Kidney capillary endothelial cell (primary cell): ENCODE data around the gene TMEM176A.
"Not testable (repeated sequence)": the region's sequence is repeated elsewhere in the genome, so short reads cannot be mapped to it uniquely, and the experiment has no call there.

ENCODE experiments used
- DNase-seq: peaks from one replicate; pipeline ENCODE4 v3.0.0-alpha.2; 2018; ENCODE audit warnings: low spot score

Gene TMEM176A

DNA sequence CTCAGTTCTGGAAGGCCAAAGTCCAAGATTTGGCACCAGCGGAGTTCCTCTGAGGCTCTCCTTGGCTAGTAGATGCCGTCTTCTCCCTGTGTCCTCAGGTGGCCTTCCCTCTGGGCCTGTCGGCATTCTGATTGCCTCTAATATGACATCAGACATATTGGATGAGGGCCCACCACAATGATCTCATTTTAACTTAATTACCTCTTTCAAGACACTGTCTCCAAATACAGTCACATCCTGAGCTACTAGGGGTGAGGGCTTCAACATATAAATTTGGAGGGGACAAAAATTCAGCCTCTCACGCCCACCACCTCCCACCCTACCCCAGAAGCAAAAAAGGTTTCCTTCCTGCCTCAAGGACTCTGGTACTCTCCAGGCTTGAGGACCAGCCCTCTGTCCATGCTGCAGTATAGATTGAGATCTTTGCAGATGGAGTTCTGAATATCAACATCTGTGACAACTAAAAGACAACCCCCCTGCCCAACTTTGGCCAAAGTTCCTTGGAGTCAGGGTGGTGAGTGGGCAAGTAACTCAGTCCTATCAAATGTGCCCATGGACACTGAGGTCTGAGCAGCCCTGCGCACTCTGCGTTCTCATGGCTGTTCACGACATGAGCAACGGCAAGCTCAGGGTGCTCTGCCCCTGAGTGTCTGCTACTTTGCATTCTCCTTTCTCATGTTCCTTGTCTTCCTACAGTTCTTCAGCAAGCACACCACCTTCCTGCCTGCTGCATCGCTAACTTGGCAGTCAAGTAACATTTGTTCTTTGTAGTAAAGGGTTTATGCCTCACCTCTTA is 11.9 kb upstream of the TMEM176A start:
- no peak for DNase-seq

DNA sequence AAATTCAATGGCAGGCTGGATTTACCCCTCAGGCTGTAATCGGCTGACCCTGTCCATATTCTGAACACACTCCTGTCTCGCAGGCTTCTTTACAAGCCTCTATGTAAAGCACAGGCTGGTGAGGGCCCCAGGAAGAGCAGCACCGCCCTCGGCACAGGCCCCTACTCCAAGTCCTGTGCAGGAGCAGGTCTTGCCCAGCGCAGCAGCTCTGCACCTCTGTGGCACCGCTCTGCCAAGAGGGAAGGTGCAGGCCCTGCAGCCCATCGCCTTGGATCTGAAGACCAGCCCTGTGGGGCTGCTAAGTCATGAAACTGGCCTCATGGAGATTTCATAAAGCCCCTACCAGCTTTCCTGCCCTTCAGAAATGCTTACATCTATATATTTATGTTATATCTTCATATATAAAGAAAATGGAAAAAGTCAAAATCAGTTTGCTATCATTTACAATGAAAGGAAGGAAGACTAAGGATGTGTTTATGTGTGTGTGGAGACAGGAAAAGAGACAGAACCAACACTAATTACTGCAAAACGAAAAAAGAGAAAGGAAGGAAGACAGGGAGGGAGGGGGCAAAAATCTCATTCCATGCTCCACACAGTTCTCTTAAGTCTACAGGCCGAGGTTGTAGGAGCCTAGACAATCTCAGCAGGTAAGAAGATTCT is 10.0 kb upstream of the TMEM176A start:
- no peak for DNase-seq

DNA sequence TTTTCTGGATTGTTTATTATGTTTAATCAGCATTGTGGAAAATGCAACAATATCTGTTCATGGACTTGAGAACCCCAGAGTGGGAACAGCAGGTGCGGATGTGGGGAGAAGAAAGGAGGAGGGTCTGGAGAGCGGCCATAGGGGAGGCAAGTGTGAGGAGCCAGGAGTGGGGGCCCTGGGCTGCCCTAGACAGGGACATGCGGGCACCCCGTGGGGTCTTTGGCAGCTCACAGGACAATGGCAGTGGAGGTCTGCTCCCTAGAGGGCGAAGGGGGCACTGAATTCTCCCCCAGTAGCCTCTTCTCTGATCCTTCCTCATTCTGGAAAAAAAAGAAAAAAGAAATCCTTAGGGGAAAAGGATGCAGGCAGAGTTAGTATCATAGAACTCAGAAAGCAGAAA is 9.3 kb upstream of the TMEM176A start:
- DNase-seq = no peak

DNA sequence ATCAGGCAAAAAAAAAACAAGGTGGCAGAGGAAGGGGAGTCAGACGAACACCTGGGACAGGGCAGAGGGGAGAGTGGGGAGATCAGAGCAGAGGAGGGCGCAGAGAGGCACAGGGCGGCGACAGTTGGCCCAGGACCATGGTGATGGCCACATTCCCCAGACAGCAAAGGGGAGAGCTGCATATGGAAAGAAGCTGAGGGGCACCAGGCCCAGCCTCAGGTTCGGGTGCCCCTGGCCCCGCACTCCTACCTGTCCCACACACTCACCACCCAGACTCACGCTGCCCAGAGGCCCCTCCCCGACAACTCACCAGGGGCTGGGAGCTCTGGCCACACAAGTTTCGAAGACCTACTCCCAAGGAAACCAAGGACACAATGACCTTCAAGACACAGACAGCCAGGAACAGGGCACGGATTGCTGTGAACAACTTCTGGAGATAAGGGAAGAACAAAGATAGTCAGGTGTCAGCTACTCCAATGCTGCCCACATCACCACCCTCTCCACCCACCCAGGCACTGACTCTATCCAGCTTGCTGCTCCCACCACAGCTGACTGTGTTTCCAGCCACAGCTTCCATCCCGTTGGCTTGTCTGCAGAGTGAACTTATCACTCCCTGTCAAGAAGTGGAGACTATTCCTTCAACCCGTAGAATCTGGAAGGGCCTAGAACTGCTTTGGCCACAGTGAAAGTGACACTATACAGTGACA is 8.7 kb upstream of the TMEM176A start:
- no peak for DNase-seq

DNA sequence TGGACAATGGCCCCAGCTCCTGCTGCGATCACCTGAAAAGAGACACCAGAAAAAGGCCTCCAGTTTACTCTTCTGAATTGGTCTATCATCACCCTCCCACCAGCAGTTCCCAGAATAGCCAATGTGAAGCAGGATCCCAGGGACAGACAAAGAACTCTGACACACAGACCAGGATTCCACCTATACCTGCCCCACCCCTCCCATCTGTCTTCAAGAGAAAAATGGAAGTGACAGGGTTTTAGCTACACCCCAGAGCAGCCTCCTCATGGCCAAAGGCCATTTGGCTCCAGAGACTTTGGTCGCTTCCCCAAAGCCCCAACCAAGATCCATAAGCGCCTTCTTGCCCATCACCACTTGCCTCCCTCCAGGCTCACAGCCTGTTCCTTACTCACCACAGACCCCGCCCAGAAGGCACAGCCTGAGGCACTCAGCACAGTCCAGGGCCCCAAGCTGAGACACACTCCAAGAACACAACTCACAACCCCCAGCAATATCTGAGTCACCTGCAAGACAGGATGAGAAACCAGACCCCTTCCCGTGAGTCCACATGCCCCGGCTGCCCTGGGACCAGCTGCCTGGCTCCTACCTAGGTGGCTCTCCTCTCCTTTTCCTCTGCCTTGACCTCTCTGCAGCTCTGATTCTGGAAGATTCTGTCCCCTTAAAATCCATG is 6.9 kb upstream of the TMEM176A start:
- no peak for DNase-seq

DNA sequence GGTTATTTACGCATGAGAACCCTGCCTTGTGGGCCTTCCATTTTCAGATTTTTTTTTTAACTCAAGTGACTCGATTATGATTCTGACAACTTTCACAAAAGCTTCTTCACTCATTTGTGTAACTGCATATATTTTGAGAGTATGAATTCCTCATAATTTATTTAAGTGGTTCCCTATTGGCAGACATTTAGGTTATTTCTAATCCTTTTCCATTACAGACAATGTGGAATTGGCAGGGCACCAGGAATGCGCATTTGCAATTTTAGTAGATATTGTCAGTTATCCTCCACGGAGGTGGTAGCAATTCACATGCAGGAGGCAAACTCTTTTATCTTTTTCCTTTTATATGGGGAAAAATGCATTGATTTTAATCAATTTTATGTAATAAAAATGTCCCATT is 2.9 kb upstream of the TMEM176A start:
- no peak for DNase-seq

DNA sequence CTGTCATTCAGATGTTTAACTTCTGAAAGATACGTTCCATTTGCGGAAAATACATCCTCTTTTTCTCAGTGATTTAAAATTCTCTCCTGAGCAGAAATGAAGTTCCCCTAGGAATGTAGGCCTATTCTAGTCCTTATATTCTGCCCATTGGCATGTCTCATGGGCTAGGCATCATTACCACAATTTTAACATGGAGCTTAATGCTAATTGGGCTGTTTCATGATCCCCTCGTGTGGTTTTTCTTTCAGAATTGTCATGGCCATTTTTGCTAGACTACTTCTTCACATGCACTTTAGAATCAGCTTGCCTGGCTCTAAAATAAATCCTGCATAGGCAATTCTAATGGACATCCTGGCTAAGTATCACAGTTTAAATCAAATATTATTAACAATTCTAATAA is 1.4 kb upstream of the TMEM176A start:
- no peak for DNase-seq

DNA sequence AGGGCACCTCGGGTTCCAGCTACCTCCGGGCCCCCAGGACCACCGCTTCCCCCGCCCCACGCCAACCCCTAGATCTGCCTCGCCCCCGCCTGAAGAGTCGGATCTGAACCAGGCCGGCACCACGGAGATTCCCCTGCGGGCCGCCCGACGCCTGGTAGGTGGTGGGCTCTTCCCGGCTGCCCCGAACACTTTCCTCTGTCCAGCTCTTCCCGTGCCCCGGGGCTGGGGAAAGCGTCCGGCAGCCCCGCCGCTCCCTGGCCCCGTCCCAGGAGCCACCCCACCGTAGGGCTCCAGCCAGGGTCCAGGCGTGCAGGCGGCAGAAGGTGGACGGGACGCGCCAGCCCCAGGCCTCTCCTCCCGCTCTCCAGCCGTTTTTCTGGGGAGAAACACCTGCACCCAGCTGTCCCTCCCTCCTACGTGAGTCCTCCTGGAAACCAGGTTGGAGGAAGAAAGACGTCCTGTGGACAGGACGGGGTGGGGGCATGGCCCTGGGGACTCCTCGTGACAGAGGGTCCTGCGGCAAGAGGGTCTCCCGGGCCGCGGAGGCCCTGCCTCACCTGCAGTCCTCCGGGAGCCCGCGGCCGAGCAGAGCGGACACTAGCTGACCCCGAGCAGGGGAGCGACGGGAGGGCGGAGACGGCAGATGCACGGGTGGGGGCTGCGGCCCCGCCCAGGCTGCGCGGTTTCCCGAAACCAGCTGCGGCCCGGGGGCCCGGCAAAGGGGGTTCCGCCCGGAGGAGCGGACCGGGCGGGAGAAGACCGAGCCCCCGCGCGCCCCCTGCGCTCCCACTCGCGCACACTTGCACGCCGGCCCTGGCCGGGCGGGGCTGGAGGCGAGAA is 608 bp upstream of the TMEM176A start, which contains the start of gene TMEM176B:
Gene TMEM176B (minus strand): TSS at position 624 of the 840 bp plus-strand sequence. CDS start 3,795 bp downstream, outside the sequence.
- no peak for DNase-seq

DNA sequence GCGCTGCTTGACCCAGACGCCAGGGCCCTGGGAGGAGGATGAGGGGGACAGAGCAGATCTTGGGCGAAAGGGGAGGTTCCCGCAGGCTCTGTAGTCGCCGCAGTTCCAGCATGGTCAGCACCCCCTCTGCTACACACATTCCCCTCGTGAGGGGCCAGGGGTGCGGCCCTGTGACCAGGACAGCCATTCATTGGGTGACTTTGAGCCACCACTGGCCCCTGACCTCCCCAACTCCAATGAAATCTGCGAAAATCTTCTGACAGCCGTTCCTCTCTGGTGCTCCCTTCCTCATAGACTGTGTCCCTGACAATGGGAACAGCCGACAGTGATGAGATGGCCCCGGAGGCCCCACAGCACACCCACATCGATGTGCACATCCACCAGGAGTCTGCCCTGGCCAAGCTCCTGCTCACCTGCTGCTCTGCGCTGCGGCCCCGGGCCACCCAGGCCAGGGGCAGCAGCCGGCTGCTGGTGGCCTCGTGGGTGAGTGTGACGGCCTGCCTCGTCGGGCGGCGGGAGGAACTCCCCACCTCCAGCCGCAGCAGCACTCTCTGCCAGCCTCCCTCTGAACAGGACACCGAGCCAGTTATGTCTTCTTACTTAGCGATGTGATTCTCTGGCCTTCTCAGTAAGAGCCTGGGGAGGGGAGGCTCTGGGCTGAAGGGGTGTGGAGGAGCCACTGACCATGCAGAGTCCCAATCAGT is 825 bp downstream of the TMEM176A start:
- DNase-seq = no peak

DNA sequence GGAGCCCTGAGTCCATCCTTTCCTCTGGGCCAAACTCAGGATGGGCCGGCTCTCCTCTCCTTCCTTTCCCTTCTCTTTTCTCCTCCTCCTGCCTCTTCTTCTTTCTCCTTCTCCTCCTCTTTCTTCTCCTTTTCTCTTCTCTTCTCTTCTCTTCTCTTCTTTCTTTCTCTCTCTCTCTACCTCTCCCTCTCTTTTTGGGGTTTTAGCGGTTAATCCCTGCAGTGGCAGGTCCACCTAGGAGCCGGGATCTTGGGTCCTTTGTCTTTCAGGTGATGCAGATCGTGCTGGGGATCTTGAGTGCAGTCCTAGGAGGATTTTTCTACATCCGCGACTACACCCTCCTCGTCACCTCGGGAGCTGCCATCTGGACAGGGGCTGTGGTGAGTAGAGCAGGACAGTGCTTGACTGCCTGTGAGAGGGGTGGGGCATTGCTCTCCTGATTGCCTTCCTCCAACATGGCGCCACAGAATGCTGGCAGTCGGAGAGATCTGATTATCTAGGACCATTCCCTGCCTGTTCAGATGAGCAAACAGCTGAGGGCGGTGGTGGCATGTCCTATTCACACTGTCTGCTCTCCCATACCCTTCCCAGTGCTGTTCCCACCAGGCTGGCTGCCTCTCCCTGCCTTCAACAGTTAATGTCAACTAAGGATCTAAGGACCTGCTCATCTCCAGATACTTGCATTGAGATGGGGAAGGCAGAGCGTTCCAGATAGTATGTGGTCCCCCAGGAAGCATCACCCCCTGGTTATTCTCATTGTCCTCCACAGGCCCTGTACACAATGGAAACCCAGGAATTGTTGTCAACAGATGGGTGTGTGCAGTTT is 1.6 kb downstream of the TMEM176A start:
- no peak for DNase-seq

DNA sequence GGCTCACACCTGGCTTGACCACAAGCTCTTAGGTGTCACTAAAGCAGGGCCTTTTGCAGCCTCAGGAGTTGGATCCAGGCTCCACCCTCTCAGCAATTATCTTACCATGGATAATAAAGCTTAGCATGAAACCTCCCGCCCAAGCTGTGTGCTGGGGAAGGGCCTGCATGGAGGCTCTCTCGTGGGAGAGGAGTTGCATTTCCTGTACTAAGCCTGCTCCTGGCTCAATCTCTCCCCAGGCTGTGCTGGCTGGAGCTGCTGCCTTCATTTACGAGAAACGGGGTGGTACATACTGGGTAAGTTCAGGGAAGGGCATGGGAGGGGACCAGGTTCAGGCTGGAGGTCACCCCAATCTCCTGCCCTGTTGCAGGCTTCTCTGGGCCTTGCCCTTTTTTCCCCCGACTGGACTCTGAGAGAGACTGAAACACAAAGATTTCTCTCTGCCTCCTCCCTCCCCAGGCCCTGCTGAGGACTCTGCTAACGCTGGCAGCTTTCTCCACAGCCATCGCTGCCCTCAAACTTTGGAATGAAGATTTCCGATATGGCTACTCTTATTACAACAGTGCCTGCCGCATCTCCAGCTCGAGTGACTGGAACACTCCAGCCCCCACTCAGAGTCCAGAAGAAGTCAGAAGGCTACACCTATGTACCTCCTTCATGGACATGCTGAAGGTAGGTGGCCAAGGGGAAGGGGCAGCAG is 2.7 kb downstream of the TMEM176A start:
- no peak for DNase-seq

DNA sequence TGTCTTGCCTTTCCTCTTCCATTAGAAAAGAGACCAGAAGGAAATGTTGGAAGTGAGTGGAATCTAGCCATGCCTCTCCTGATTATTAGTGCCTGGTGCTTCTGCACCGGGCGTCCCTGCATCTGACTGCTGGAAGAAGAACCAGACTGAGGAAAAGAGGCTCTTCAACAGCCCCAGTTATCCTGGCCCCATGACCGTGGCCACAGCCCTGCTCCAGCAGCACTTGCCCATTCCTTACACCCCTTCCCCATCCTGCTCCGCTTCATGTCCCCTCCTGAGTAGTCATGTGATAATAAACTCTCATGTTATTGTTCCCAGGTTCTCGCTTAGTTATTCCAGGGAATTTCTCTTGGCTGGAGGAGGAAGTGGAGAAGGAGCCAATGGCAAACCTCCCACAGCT is 4.2 kb downstream of the TMEM176A start:
- no peak for DNase-seq

DNA sequence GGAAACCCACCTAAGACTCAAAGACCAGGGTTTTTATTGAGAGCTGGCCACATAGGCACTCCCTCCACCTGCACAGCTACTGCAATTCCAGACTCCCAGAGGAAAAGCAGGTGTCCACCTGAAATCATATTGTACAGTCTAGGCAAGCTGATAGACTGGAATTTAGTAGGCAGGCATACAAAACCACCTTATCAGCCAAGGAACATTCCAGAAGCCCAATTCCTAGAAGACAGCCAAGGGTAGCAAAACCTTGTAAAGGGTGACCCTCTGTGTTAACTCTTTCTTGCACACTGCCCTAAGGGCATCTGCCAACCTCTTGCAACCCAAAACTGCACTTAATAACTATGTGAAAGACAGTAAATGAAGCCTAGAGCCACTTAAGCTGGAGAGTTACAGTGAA is 5.3 kb downstream of the TMEM176A start:
- DNase-seq = no peak

DNA sequence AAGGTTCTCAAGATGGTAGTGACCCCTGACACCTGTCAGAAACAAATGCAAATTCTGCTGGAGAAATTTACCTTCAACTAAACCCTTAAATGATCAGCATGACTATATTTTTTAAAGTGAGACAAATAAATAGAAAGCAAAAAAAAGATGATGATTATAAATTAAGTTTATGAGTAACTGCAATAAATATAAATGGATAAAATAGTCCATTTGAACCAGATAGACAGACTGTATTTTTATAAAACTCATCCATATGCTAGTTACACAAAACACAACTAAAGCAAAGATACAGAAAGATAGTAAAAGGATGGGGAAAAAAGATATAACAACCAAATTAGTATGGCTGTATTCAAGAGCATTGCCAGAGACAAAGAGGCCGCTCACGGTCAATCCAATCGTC is 5.9 kb downstream of the TMEM176A start:
- no peak for DNase-seq

DNA sequence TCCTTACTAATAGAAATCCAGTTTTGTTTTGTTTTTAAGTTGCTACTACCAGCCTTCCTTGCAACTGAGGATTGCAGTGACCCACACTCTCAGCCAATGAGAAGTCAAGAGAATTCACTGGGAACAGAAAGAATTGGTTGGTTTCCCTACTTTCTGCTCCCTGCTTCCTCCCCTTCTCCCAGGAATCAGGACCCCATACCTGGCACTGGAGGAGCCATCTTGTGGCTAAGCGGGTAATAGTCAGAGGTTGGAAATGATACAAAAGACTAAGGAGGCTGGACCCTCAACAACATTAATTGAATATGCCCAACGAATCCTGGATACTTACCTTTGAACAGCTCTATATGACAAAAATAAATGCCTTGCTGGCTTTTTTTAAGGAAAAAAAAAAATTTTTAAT is 6.3 kb downstream of the TMEM176A start:
- no peak for DNase-seq

DNA sequence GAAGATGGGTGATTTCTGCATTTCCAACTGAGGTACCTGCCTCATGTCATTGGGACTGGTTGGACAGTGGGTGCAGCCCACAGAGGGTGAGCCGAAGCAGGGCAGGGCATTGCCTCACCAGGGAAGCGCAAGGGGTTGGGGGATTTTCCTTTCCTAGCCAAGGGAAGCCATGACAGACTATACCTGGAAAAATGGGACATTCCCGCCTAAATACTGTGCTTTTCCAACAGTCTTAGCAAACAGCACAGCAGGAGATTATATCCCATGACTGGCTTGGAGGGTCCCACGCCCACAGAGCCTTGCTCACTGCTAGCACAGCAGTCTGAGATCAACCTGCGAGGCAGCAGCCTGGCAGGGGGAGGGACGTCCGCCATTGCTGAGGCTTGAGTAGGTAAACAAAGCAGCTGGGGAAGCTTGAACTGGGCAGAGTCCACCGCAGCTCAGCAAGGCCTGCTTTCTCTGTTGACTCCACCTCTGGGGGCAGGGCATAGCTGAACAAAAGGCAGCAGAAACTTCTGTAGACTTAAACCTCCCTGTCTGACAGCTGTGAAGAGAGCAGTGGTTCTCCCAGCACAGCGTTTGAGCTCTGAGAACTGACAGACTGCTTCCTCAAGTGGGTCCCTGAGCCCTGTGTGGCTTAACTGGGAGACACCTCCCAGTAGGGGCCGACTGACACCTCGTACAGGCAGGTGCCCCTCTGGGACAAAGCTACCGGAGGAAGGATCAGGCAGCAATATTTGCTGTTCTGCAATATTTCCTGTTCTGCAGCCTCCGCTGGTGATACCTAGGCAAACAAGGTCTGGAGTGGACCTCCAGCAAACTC is 7.3 kb downstream of the TMEM176A start:
- not testable (repeated sequence) for DNase-seq

DNA sequence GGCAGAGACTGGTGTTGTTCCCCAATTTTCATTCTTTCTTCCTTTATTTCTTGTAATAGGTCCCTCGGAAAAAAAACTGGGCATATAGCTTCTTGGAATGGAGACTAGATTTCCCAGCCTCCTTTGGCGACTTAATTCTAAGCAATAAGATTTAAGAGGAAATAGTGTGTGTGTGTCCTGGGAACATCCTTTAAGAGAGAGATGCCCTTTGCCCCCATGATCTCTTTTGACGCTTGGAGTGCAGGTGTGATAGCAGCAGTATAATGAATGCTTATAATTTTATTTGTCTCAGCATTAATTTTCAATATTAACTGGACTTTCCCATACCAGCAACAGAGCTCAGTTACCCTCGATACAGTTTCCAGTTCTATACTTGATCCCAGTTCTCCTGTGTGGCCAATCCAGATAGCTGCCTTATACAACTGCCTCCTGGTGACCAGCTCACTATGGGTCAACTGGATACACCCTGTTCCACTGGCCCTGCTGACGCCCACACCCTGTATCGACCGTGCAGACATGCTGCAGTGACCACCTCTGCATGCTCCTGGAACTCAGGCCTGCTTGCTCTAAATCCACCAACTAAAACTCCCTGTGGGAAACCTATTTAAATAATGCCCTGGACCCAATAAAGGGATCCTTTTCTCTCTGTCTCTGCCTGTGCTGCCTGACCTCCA is 13.9 kb downstream of the TMEM176A start:
- DNase-seq = no peak

DNA sequence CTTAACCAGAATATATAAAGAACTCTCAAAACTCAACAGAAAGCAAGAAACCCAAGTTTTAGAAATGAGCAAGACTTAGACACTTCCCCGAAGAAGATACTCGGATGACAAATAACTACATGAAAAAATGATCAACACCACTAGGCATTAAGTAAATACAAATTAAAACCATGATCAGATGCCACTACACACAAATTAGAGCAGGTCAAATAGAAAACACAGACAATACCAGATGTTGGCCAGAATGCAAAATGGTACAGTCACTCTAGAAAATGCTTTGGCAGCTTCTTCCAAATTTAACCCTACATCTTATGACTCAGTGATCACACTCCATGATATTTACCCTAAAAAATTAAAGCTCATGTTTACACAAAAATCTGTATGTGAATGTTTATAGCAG is 18.4 kb downstream of the TMEM176A start:
- no peak for DNase-seq
